ENCODE results near the gene FBXO31.
"Not testable (repeated sequence)": the region's sequence is repeated elsewhere in the genome, so short reads cannot be mapped to it uniquely, and the experiment has no call there.

FBXO31 gene

DNA sequence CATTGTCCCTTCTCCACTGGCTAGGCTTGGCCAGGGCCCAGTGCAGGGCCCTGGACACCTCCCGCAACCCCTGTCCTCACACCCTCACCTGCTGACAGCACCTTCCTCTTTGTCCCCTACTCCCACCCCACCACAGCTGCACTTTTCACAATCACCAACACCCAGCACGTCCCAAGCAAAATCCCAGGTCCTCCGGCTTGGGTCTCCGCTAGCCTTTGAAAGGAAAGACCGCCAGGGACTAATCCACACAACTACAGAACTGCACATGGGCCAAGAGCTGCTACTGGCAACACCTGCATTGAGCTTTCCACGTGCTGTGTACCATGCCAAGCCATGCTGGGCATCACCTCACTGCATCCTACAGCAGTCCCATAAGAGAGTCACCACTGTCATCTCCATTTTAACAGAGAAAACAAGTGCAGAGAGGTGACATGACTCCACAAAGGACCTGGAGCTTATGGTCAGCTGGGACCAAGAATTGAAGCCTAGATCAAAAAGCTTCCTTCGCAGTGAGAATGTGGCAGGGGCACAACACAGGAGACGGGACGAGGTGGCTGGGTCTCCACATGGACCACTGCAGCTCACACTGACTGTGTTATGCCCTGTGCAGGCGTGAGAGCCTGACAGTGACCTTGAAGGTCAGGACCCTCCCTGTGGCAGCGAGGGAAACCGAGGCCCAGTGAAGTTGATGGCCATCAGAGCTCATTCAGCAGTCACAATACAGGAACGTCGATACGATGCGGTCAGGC, 22.5 kb downstream of the FBXO31 start:
- DNase-seq = no peak

DNA sequence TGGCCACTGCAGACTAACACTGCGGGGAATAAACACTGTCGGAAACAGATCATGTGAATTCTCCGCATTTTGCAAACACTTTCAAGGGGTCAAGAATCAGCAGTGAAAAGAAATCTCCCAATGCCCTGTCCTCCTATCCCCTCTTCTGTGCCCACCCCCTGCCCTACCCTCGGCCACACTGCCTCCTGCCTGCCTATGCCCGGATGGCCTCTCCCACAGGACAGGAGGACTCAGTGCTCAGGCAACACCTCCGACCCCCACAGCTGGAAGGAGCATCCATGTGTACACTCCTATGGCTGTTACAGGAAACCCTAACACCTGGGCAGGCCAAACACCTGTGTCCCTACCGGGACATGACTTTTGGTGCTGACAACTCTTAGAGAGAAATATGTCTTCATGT, 24.5 kb downstream of the FBXO31 start:
- no peak for DNase-seq

- no peak for DNase-seq
These were observed 24.9 kb downstream of the FBXO31 start for GRCh38 chr16:87358696-87359095.

- no peak for DNase-seq
These were observed 25.3 kb downstream of the FBXO31 start for GRCh38 chr16:87358250-87358649.

DNA sequence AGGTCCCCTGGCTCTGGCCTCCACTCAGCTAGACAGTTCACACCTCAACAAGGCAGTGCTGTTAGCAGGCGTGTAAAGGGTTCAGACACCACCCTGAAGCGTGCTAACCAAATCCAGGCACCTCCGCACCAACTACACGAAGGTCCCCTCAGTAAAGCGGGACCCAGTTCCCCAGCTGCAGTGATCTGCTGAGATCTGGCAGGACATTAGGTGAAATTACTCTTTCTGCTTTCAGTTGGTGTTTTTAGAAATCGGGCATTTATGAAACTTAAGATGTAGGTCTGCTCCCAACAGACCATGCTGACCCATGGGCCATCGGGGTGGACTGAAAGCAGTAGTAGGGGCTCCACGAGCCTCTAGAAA, 27.1 kb downstream of the FBXO31 start:
- no peak for DNase-seq

GRCh38 chr16:87353613-87354012, 30.0 kb downstream of the FBXO31 start:
- DNase-seq = no peak

DNA sequence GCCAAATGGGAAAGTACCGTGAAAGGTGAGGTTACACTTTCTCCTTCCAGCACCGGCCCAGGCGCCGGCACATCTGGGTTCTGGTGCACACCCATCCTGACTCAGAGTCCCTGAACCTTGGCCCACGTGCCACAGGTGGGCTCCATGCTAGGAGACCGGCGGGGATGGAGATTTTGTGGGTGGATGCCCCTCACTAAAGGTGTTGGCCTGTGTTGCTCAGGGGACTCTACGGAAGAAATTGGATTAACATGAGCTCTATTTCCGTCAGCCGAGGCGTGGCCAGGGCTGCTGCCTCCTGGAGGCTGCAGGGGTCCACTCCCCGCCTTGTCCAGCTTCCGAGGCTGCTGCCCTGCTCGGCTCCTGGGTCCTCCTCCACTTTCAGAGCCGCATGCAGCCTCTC, 30.8 kb downstream of the FBXO31 start:
- DNase-seq = no peak

GRCh38 chr16:87351320-87351698, 32.3 kb downstream of the FBXO31 start:
- no peak for DNase-seq

- DNase-seq = no peak
These were observed 32.8 kb downstream of the FBXO31 start for GRCh38 chr16:87350681-87351319.

- DNase-seq = no peak
These were observed 33.5 kb downstream of the FBXO31 start for GRCh38 chr16:87350031-87350430.

DNA sequence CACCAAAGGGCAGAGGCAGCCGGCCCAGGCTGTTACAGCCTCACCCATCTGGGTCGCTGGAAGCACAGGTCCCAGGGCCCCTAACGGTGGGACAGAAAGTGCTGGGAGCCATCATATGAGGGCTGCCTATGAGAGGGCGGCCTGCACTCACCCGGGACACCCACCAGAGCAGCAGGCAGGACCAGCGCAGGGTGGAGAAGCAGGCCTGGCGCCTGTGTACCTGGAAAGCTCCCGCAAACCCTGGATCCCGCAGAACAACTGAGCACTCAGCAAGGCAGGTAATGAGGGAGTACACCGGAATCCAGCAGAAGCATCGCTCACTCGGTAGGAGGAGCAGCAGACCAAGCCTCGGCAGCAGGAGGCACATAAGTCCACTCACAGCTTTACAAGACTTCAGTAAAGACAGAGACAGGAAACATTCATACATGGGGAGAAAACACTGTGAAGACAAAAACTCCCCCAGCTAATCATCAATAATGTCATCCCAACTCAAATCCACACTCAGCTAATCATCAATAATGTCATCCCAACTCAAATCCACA, 34.9 kb downstream of the FBXO31 start:
- no peak for DNase-seq

- DNase-seq = no peak
These were observed 35.5 kb downstream of the FBXO31 start for GRCh38 chr16:87347932-87348615.

DNA sequence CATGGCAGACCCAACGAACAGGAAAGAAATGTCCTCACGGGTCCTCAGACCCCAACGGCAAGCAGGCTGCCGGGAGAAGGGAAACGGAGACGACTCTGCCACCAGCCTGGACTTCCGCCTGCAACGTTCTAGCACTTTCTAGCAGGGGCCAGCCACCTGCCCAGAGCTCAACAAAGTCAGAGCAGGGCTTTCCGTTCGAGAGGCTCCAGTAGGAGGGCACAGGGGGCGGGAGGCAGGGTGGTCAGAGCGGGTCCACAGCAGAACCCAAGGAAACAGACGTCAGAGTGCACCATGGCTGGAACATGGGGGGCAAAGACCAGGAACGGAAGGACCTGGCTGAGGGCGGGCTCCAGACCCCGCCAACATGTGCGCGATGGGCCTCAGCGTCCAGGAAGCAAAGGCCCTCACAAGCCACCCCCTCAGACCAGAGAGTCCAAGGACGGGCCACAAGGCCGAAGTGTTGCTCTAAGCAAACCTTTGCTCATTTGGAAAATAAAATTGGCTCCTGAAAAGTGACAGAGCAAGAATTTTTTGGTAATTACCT, 37.0 kb downstream of the FBXO31 start:
- DNase-seq = no peak

DNA sequence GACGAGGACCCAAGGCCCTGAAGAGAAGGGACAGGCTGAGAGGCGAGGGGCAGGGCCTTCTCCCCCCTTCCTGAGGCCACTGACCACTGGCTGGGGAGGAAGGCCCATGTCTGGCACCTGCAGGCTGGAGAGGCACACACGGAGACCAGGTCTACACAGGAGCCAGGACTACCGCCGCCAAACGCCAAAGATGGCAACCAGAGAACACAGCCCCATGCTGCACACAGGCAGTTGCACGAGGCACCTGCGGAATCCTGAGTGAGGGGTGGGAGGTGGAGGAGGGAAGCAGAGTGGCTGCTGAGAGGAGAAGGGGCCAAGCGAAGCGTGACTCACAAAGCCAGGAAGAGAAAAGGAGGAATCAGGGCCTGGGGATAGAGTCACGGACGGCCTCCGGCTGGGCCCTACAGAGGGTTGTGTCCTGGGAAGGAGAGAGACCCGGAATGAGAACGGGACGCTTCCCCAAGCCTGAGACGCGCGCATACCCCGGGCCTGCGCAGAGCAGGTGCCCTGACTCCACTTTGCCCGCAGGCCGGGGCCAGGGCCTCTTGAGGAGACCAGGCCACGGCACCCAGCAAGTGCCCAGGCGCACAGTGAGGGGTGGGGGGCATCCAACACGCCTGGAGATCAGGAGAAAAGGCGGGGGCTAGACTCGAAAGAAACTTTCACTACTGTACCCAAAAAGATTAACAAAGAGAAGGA, 37.7 kb downstream of the FBXO31 start:
- no peak for DNase-seq

GRCh38 chr16:87344931-87345631, 38.5 kb downstream of the FBXO31 start:
- DNase-seq = peak; percentile 61

- DNase-seq = no peak
These were observed 39.2 kb downstream of the FBXO31 start for GRCh38 chr16:87344165-87344930.

GRCh38 chr16:87343753-87344050, 39.9 kb downstream of the FBXO31 start:
- DNase-seq = no peak

DNA sequence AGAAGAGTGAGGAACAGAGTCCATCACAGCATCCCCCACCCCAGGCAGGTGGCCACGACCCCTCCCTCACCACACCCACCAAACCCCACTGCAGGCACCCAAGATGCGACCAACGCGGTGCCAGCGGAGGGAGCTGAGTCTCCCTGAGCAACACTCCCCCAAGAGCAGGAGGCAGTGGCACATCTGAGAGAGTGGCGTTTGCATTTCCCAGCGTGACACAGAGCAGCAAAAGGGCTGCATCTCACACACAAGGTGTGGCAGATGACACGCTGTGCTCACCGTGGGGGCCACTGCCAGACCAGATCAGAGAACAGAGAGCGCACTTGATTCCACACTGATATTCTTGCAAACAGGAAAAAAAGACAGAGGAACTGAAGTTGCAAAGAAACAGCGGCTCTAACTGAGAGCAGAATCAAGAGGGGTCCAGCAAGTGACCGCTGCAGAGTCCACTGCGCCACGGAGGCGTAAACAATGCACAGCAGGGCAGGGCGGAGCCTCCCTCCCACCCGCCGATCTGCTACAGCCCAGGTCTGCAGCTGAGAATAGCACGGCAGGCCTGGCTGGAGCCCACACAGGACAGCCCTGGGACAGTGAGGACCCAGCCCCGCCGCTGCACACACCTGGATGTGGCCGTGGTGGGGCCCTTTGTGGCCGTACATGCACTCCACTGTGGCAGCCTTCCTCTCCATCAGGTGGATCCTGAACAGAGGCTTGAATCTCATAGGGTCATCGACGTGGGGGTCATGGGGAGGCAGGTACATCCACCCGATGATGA, 40.4 kb downstream of the FBXO31 start:
- DNase-seq = no peak

- no peak for DNase-seq
These were observed 41.1 kb downstream of the FBXO31 start for GRCh38 chr16:87342504-87342903.

DNA sequence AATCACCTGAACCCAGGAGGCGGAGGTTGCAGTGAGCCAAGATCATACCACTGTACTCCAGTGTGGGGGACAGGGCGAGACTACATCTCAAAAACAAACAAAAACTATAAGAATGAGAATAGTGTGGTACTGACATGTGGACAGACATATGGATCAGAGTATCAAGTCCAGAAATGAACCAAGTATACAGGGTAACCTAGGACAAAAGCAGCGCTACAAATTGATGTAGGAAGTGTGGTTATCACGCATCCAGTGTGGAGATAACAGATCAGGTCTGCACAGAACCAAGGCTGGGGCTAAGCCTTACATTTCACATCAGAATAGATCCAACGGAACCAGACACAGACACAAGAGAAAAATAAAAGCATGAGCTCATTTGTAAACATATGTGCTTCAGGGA, 43.4 kb downstream of the FBXO31 start:
- DNase-seq = no peak

GRCh38 chr16:87339724-87340105, 43.9 kb downstream of the FBXO31 start:
- not testable (repeated sequence) for DNase-seq

All from activated CD4-positive, alpha-beta T cell treated with anti-CD3 and anti-CD28 coated beads for 48 hours (primary cell).